Transverse colon (tissue), 4 donors: ENCODE measurements around the gene PCSK5. TPM values are rescaled to one million over a fixed set of nuclear protein-coding genes. Genes with fewer than 3 reads are reported as not detected.
A peak's percentile ranks its signal among the peaks of the same experiment; 100 is the strongest.

Experiments used
- DNase-seq: peaks from one replicate; pipeline ENCODE4 v3.0.0-alpha.2; 2019
- H3K27ac ChIP-seq, 4 donors: fragments of 200-600 bp; sonication (generic); 2 replicates each; pipeline ENCODE4 v1.5.1; 2016 to 2018; ENCODE audit warnings: inconsistent platforms in 4 of 4
- H3K27me3 ChIP-seq: fragments of 200-600 bp; sonication (generic); 2 replicates; pipeline ENCODE4 v1.5.1; 2017; ENCODE audit warnings: inconsistent platforms
- H3K36me3 ChIP-seq, 4 donors: fragments of 200-600 bp; sonication (generic); 2 replicates each; pipeline ENCODE4 v1.5.1; 2017 to 2019; ENCODE audit warnings: inconsistent platforms in 4 of 4
- H3K4me1 ChIP-seq, 4 donors: fragments of 200-600 bp; sonication (generic); 2 replicates each; pipeline ENCODE4 v1.5.1; 2017 to 2020; ENCODE audit warnings: inconsistent platforms in 4 of 4
- H3K4me3 ChIP-seq, 4 donors: fragments of 200-600 bp; sonication (generic); 1 replicate in 1 of 4; 2 replicates in 3 of 4; pipeline versions ENCODE4 v1.5.1 to v1.6.1; 2017 to 2019; ENCODE audit warnings: inconsistent platforms in 4 of 4
- H3K9me3 ChIP-seq, 2 donors: fragments of 200-600 bp; sonication (generic); 2 replicates each; pipeline ENCODE4 v1.5.1; 2017 to 2019; ENCODE audit warnings: inconsistent platforms in 2 of 2
- EP300 ChIP-seq: sonication (generic); formaldehyde crosslinking; IDR thresholded peaks from one replicate; pipeline ENCODE4 v1.6.1; 2017; ENCODE audit warnings: antibody characterized with exemption, low read depth
- POLR2A ChIP-seq: fragments of 450-650 bp; IDR thresholded peaks from one replicate; pipeline ENCODE4 v1.6.1; 2016; ENCODE audit warnings: antibody characterized with exemption, mild to moderate bottlenecking, moderate library complexity
- POLR2AphosphoS5 ChIP-seq, 3 donors: sonication (generic); formaldehyde crosslinking; IDR thresholded peaks; one replicate each; pipeline ENCODE4 v1.6.1; 2016; ENCODE audit warnings: antibody characterized with exemption in 3 of 3
- WGBS, 2 donors: methylation state at CpG; one replicate each; pipeline ENCODE4 v1.1.5; 2018; ENCODE audit warnings: low coverage in 1 of 2; 5-methylcytosine and 5-hydroxymethylcytosine counted together
- in situ Hi-C, 4 donors: fragments of 200-750 bp; cut with MboI; loops; one replicate each; pipeline versions ENCODE4 v1.15.0 to v1.15.1; 2017; ENCODE audit warnings: low sequenced_read_pairs in 3 of 4, low pct_ligation_motif_present in 1 of 4, low pct_unique_long_range_greater_than_20kb in 1 of 4
- intact Hi-C: fragments of 100-400 bp; cut with DNase I; formaldehyde crosslinking; loops from one replicate; pipeline ENCODE4 v1.15.1; 2023; ENCODE audit warnings: low total_unique reads
- total RNA-seq, 4 donors: library from RNA; depleted of rRNA; stranded (reverse); fragments of >200 nt; gene quantifications; one replicate each; pipeline ENCODE4 v1.1.0, GENCODE V29; 2016
- TF ChIP-seq, protein P1 (sequence below), 5 experiments: fragments of 200-600 bp in 3 of 5; fragments of 450-650 bp in 2 of 5; sonication (generic) in 3 of 5; IDR thresholded peaks; 1 replicate in 2 of 5; 2 replicates in 3 of 5; pipeline ENCODE4 v1.5.1; 2016 to 2017; ENCODE audit warnings: antibody characterized with exemption in 5 of 5, inconsistent platforms in 3 of 5, mild to moderate bottlenecking in 2 of 5, moderate library complexity in 1 of 5

PCSK5 gene
- total RNA-seq, 4 donors from 2014 or later = 110 to 248 (median 127) TPM

GRCh38 chr9:75904364-75904763, 13.9 kb downstream of the PCSK5 start:
- H3K9me3 ChIP-seq = no peaks in the 10 kb centered on the region
- TF ChIP-seq EP300 (no peak), POLR2A (no peak), POLR2AphosphoS5 (IDR thresholded peaks at IDR 0.05) (no peak)
- TF ChIP-seq, protein P1, sequence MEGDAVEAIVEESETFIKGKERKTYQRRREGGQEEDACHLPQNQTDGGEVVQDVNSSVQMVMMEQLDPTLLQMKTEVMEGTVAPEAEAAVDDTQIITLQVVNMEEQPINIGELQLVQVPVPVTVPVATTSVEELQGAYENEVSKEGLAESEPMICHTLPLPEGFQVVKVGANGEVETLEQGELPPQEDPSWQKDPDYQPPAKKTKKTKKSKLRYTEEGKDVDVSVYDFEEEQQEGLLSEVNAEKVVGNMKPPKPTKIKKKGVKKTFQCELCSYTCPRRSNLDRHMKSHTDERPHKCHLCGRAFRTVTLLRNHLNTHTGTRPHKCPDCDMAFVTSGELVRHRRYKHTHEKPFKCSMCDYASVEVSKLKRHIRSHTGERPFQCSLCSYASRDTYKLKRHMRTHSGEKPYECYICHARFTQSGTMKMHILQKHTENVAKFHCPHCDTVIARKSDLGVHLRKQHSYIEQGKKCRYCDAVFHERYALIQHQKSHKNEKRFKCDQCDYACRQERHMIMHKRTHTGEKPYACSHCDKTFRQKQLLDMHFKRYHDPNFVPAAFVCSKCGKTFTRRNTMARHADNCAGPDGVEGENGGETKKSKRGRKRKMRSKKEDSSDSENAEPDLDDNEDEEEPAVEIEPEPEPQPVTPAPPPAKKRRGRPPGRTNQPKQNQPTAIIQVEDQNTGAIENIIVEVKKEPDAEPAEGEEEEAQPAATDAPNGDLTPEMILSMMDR (IDR thresholded peaks at IDR 0.05) = no peak
- no peak overlapping the region for H3K27ac ChIP-seq
- DNase-seq = no peak
- no peak overlapping the region for H3K4me3 ChIP-seq
- H3K4me1 ChIP-seq = peaks cover 6 to 21% (median 13%) of the 10 kb centered on the region in 4 donors
- no peaks in the 10 kb centered on the region for H3K36me3 ChIP-seq
- in situ Hi-C loops (loop anchor here in 1 of 4 donors (25.0 kb wide), 1 partner anchor 108 kb away; no protein-coding TSS in a partner anchor), intact Hi-C loops (no loop called here)
- no peaks in the 10 kb centered on the region for H3K27me3 ChIP-seq

- H3K9me3 ChIP-seq = no peaks in the 10 kb centered on the region
- no peak overlapping the region for H3K4me3 ChIP-seq
- peaks cover 6 to 21% (median 13%) of the 10 kb centered on the region in 4 donors for H3K4me1 ChIP-seq
- H3K36me3 ChIP-seq = no peaks in the 10 kb centered on the region
- no peak for DNase-seq
- intact Hi-C loops = no loop called here
- no peaks in the 10 kb centered on the region for H3K27me3 ChIP-seq
- TF ChIP-seq POLR2A (no peak), EP300 (no peak)
- TF ChIP-seq, protein P1 (IDR thresholded peaks at IDR 0.05) = no peak
- peak overlapping the region in 2 of 4 donors; percentile 15 to 51 for H3K27ac ChIP-seq
- 91 to 100% methylated on average over 1 of the region's 1 CpG for WGBS, 2 donors
- in situ Hi-C loops = loop anchor here in 1 of 4 donors (25.0 kb wide), 1 partner anchor 106 kb away; no protein-coding TSS in a partner anchor
Measured at GRCh38 chr9:75906531-75906930, 16.1 kb downstream of the PCSK5 start.

DNA sequence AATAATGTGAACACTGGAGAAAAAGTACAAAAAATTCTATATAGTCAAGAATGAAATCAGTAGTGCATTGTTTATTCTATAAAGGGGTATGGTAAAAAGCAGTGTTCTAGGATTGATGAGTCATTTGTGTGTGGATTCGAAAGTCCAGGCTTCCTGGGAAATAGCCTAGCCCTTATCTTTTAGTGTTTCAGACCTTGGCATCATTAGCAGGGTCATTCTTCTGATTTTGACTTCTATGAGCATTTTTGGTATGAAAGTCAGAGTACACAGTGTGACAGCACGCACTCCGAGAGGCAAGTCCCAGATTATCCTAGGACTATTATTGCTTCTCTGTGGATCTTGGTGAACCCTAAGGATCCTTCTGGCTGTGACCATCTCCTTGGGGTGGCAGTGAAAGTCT, 16.9 kb downstream of the PCSK5 start:
- no peaks in the 10 kb centered on the region for H3K27me3 ChIP-seq
- H3K36me3 ChIP-seq = no peaks in the 10 kb centered on the region
- DNase-seq = no peak
- TF ChIP-seq POLR2AphosphoS5 (IDR thresholded peaks at IDR 0.05) (no peak), POLR2A (no peak), EP300 (no peak)
- TF ChIP-seq, protein P1 (IDR thresholded peaks at IDR 0.05) = no peak
- no peak overlapping the region for H3K4me3 ChIP-seq
- peak overlapping the region in 2 of 4 donors; percentile 6 to 51 for H3K27ac ChIP-seq
- intact Hi-C loops = no loop called here
- H3K4me1 ChIP-seq = peaks cover 6 to 21% (median 13%) of the 10 kb centered on the region in 4 donors
- in situ Hi-C loops = loop anchor here in 1 of 4 donors (25.0 kb wide), 1 partner anchor 105 kb away; no protein-coding TSS in a partner anchor
- 71 to 77% methylated on average over 1 to 3 of the region's 3 CpGs for WGBS, 2 donors
- H3K9me3 ChIP-seq = no peaks in the 10 kb centered on the region

DNA sequence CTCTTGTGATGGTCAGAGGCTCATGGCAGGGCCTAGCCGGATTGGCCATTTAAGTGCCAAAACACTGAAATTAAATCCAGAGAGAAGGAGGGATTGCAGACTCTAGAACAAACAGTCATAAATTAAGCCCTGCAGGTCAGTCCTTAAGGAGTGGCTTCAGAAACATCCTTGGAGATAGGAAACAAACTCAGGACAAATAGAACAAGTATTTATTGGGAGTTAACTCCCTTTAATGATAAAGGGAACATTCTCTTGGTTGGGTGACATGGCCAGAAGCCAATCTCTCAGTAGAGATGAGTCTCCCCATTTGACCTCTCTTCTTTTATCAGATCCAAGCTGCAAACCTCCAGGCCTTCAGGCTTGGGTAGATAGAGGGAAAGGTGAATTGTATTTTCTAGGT, 17.4 kb downstream of the PCSK5 start:
- Histone ChIP-seq H3K4me3 (no peak overlapping the region), H3K9me3 (no peaks in the 10 kb centered on the region), H3K27me3 (no peaks in the 10 kb centered on the region), H3K27ac (peak overlapping the region in 2 of 4 donors; percentile 6 to 51), H3K4me1 (peaks cover 6 to 21% (median 13%) of the 10 kb centered on the region in 4 donors), H3K36me3 (no peaks in the 10 kb centered on the region)
- intact Hi-C loops = no loop called here
- in situ Hi-C loops = loop anchor here in 1 of 4 donors (25.0 kb wide), 1 partner anchor 104 kb away; no protein-coding TSS in a partner anchor
- 50 to 83% methylated on average over 1 of the region's 1 CpG for WGBS, 2 donors
- DNase-seq = no peak
- no peak for TF ChIP-seq EP300
- TF ChIP-seq POLR2AphosphoS5 (IDR thresholded peaks at IDR 0.05) = no peak
- TF ChIP-seq, protein P1 (IDR thresholded peaks at IDR 0.05) = no peak
- no peak for TF ChIP-seq POLR2A
